Measurements from ENCODE around the gene IQSEC2.

DNA sequence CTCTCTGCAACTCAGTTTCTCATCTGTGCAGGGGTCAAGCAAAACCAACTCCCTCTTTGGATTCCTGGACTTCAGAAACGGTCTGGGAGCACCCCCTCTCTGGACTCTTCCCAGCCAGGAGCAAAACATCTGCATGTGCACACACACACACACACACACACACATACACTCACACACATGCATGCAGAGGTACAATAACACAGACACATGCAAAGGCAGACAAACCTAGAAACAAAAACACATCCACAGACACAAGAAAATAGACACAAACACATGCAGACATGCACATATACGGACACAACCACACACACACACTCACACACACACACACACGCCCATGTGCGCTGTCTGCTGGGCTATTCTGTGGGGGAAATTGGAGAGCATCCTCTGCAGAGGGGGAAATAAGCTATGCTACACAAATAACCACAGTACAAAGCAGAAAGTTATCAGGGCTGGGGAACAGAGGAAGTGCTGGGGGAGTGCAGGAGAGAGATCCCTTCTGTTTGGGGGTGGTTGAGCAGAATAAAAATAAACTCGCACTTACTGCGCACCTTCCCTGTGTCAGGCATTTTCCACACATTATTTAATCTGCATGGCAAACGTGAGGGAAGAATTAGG is 19.9 kb downstream of the IQSEC2 start:
- no peak for TF ChIP-seq CTCF (conservative IDR thresholded peaks at IDR 0.05; ENCODE audit: low read depth, low read length)
- TF ChIP-seq RCOR1 (IDR thresholded peaks at IDR 0.05; ENCODE audit: insufficient replicate concordance, low read length): no peak
- TF ChIP-seq POLR2A (IDR thresholded peaks at IDR 0.05; ENCODE audit: low read depth, low read length): no peak
- TF ChIP-seq RFX5 (IDR thresholded peaks at IDR 0.05; ENCODE audit: low read depth, low read length): no peak
- no peak for TF ChIP-seq FOS (IDR thresholded peaks at IDR 0.05; ENCODE audit: low read depth, low read length)
- no peak for TF ChIP-seq CEBPB (IDR thresholded peaks at IDR 0.05; ENCODE audit: low read depth, low read length)
- TF ChIP-seq, protein P1, sequence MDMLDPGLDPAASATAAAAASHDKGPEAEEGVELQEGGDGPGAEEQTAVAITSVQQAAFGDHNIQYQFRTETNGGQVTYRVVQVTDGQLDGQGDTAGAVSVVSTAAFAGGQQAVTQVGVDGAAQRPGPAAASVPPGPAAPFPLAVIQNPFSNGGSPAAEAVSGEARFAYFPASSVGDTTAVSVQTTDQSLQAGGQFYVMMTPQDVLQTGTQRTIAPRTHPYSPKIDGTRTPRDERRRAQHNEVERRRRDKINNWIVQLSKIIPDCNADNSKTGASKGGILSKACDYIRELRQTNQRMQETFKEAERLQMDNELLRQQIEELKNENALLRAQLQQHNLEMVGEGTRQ (IDR thresholded peaks at IDR 0.05; ENCODE audit: low read depth, low read length): no peak
